GM12874 (cell line): ENCODE data around the gene SOX1.

Experiments
- TF ChIP-seq, protein P1 (sequence below): IDR thresholded peaks from 2 replicates; pipeline ENCODE4 v1.5.1; 2011; ENCODE audit warnings: low read depth, mild to moderate bottlenecking, control low read depth, low read length, moderate library complexity; ENCODE audit not compliant: insufficient read depth

SOX1 gene

GRCh38 chr13:112069061-112069844 lies 2.3 kb downstream of the SOX1 start:
- TF ChIP-seq, protein P1, sequence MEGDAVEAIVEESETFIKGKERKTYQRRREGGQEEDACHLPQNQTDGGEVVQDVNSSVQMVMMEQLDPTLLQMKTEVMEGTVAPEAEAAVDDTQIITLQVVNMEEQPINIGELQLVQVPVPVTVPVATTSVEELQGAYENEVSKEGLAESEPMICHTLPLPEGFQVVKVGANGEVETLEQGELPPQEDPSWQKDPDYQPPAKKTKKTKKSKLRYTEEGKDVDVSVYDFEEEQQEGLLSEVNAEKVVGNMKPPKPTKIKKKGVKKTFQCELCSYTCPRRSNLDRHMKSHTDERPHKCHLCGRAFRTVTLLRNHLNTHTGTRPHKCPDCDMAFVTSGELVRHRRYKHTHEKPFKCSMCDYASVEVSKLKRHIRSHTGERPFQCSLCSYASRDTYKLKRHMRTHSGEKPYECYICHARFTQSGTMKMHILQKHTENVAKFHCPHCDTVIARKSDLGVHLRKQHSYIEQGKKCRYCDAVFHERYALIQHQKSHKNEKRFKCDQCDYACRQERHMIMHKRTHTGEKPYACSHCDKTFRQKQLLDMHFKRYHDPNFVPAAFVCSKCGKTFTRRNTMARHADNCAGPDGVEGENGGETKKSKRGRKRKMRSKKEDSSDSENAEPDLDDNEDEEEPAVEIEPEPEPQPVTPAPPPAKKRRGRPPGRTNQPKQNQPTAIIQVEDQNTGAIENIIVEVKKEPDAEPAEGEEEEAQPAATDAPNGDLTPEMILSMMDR, result no peak

- TF ChIP-seq, protein P1, result no peak
These were observed 2.9 kb downstream of the SOX1 start for GRCh38 chr13:112069845-112070251.

DNA sequence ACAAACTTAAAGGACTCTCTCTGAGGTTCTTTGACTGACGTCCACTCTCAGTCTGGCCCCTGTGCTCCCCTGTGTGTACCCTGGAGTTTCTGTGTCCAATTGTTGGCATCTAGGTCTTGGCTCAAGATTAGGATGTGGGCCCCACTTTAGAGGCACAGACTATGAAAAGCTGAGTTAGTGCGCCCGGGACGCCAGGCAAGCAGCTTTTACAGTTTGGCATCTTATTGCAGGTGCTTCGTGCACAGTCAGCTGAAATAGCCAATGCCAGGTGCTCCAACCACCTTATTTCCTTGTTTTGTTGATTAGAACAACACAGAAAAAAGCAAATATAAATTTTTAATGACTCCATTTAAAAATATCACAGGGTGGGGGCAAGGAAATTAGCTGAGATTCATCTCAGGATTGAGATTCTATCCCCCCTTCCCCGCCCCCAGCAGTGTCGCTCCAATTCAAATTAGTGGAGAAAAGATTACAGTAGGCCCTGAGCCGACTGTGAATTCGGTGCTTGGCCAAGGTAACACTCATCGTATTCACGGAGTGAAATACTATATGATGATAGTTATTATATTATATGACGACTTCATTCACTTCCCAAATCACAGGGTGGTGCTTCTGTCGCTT lies 4.3 kb downstream of the SOX1 start:
- TF ChIP-seq, protein P1, result no peak

DNA sequence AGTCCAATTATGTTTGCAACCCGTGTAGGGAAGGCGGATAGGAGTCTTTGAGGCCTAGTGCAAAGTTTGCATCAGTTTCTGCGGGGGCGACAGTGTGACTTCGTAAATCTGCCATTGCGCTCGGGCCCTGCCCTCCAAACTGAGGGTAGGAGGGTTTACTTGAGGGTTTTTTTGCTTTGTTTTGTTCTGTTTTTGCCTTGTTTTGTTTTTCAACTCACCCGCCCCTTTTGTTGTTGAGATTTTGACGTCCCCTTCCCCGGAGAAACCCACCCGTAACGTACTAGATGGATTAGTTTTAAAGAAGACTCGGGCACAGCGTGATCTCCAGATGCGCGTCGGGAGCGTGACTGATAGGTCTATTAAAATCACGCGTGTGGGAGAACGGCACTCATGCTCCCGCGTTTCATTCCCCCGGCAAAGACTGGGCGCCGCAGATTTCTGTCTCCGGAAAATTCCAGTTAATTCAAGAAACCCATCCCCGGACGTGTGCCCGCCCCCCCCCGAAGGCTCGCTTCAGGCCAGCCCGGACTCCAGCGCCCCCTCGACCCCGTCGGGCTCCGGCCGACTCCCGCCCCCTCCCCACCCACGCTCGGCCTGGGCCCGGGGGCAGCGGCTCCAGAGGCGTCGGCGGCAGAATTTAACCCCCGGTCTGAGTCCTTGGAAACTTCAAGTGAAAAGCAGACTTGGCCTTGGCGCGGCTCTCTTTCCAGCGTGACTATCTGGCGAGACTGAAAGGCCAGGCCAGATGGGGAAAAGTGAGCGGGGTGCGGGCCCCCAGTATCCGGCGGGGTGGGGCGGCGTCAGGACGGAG lies 5.0 kb downstream of the SOX1 start:
- TF ChIP-seq, protein P1, result no peak

DNA sequence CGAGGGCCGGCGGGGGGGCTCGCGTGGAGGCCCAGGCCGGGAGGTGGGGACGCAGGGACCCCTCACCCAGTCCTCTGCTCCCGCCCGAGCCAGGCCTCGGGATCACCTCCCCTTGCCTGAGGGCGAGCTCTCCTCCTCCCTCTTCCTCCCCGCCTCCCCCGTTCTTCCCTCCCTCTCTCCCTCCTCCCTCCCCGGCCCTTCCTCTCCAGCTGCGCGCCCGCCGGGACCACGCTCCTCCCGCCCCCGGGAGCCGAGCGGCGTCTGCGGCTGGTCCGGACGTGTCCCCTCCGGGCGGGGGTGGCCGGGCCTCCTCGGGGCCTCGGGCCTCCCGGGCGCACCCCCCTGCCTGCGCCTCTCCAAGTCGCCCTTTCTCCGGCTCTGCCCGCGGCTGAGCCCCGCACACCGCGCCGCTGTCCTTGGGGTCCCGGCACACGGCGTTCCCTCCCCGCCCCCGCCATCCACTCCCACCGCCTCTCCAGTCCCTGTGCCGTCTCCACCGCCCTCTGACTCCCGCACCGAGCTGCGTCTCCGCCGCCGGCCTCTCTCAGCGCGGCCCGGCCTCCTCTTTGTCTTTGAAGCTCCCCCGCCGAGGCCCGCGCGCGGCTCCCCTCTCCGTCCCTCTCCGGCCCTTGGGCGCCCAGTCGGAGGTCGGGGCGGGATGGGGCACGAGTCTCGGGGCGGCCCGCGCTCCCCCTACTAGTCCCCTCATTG lies 5.7 kb downstream of the SOX1 start:
- TF ChIP-seq, protein P1, result no peak

DNA sequence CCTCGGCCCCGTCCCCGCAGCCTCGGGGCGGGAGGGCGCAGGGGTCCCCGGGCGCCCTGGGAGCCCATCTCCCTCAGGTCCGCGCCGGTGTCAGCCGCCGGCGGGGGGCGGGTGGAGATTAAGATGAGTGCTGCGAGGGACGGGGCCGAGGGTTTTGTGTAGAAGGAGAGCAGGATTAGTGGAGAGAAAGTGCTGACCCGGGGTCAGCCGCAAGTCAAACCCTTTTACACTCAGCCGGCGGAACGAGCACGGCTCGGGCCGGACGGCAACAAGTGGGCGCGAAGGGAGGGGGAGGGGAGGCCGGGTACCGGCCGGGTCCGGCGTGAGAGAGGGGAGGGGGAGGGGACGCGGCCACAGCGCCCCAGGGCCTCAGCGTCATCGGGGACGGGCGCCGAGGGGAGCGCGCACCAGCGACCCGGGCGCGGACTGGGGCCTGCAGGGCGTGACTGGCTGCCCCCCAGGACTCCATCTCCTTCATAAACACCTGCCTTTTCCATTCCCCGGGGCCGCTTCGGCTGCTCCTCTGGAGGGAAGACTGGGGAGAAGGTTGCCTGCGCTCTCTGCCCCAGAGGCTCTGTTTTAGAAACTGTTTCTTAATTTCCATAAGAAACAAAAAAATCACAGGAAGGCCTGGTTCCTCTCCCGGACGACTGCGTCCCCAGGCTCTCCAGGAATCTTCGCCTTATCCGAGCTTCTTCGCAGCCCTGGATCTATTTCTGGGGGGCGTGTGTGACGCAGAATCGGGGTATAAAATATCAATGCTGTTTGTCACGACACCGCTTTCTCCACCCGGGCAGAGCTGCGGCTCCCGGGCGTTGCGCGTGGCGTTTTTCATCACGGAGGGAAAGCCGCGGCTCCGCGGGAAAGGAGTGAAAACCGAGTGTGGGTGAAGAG lies 6.5 kb downstream of the SOX1 start:
- TF ChIP-seq, protein P1, result no peak
